Measurements from ENCODE around the gene MST1. TPM values are rescaled to one million over a fixed set of nuclear protein-coding genes. Genes with fewer than 3 reads are reported as not detected.
"Not testable (repeated sequence)": the region's sequence is repeated elsewhere in the genome, so short reads cannot be mapped to it uniquely, and the experiment has no call there.

Gene MST1
- total and polyA plus RNA-seq, 9 of the 15 experiments (the other 6 are each of a cell fraction or from before 2014, with no cell fraction given) = 0.08 to 1.8 (median 0.40) TPM

DNA sequence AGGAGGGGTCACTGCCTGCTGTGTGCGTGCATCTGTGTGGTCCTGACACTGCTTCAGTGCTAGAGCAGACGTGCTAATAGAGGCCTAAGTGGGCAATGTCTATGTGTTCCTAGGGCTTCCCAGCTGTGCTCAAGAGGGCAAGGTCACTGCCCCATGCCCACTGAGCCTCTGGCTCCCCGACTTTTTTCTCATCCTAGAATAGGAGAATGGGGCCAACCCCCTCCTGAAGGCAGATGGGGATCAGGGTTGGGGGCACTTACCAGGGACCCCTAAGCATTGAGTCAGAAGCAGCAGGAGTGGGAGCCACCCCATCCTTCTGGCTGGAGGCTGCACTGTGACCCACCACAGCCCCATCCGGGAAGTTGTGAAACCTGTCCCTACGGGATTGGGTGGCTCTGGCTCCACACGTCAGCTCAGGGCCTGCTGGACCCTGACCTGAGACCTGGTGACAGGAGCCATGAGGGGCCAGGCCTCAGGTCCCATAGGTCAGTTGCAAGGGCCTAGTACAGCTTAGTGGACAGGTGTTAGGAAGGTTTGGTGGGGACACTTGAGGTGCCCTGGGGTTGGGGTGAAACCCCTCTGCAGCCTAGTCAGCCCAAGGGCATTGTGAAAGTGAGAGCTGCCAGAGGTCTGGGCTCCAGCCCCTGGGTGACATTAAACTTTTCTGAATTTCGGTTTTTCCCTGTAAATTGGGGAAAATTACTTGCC lies 782 bp downstream of the MST1 start:
- DNase-seq (ENCODE audit: extremely low read depth in 1 of 4, low spot score in 3 of 4) (peak; percentile 38 to 57 (median 44)), ATAC-seq (peak; percentile 43)
- WGBS (ENCODE audit: insufficient coverage, low coverage, missing lambda C conversion rate) = 33% methylated on average over 7 of the region's 7 CpGs
- CTCF ChIA-PET (ENCODE audit: low intra/inter-chr PET ratio); H3K27me3 ChIP-seq (ENCODE audit: control insufficient read depth in 2 of 2, insufficient read depth in 2 of 2, low read length in 2 of 2); H3K36me3 ChIP-seq (ENCODE audit: control insufficient read depth, insufficient read depth, low read length); H3K9me3 ChIP-seq (replicated peaks; ENCODE audit: control insufficient read depth, insufficient read depth, low read depth, low read length); POLR2A ChIA-PET; BruUV-seq (replicated peaks); intact Hi-C loops (cut with micrococcal nuclease); H4K20me1 ChIP-seq (replicated peaks; ENCODE audit: control insufficient read depth, insufficient read depth, low read length); in situ Hi-C loops (cut with MboI); H3K9me1 ChIP-seq (ENCODE audit: control insufficient read depth, insufficient read depth, low read length); FAIRE-seq: not testable (repeated sequence)
- H3K79me2 ChIP-seq (ENCODE audit: control insufficient read depth, insufficient read depth, low read length) = peaks cover 22% of the 10 kb centered on the region
- peak overlapping the region; percentile 66 for H3K4me3 ChIP-seq
- peak overlapping the region; percentile 87 for H3K27ac ChIP-seq (ENCODE audit: extremely low read depth, low read depth, low read length)
- peak overlapping the region; percentile 72 to 94 for H3K9ac ChIP-seq (ENCODE audit: insufficient read depth in 1 of 2, low read depth in 2 of 2, low read length in 2 of 2)
- H3K4me2 ChIP-seq (ENCODE audit: insufficient read depth, low read length) = peak overlapping the region; percentile 81
- 0 out of 2 replicates have a peak overlapping the region, but pooled peaks have one; percentile 48 for H2AFZ ChIP-seq (ENCODE audit: low read depth, low read length)
- peaks cover 6 to 33% of the 10 kb centered on the region in 2 experiments; a peak in 4 of 5 replicates for H3K4me1 ChIP-seq (replicated peaks in 1 of 2; ENCODE audit: control insufficient read depth in 2 of 2, insufficient read depth in 2 of 2, low read length in 2 of 2)
- TF ChIP-seq EP300 (IDR thresholded peaks at IDR 0.05; ENCODE audit: low read length) = 0 out of 2 replicates have a peak, but pooled peaks have one; percentile 54
- TF ChIP-seq TAF1 (IDR thresholded peaks at IDR 0.05; ENCODE audit: control insufficient read depth, extremely low read depth, insufficient read depth, low read length, severe bottlenecking) = peak; percentile 11
- TF ChIP-seq CCNT2 (IDR thresholded peaks at IDR 0.05; ENCODE audit: borderline replicate concordance, extremely low read depth, insufficient read length, low read depth, low read length) = peak; percentile 1
- TF ChIP-seq RCOR1 (IDR thresholded peaks at IDR 0.05; ENCODE audit: borderline replicate concordance in 1 of 2, low read depth in 2 of 2, low read length in 2 of 2) = peak in 1 of 2 experiments; percentile 10; a peak in 1 of 4 replicates
- 0 out of 2 replicates have a peak, but pooled peaks have one; percentile 11 for TF ChIP-seq POLR2AphosphoS5 (IDR thresholded peaks at IDR 0.05; ENCODE audit: control insufficient read depth, insufficient read depth, low read depth, low read length)
- TF ChIP-seq YY1 (IDR thresholded peaks at IDR 0.05; ENCODE audit: borderline replicate concordance in 1 of 3, control insufficient read depth in 1 of 3, extremely low read depth in 1 of 3, insufficient read depth in 3 of 3, insufficient read length in 1 of 3, insufficient replicate concordance in 2 of 3, low read depth in 1 of 3, low read length in 2 of 3) = peak in 1 of 3 experiments; percentile 4
- TF ChIP-seq ZBTB7A (IDR thresholded peaks at IDR 0.05; ENCODE audit: borderline replicate concordance, control insufficient read depth, low read depth, low read length) = peak; percentile 33; the same call in 1 of the 2 replicates
